SK-N-SH treated with all-trans-retinoic acid at 6 μM for 48 hours (cell line): ENCODE data around the gene DHRS13.

Source experiments
- ATAC-seq: fragments of 200-7000 bp; cut with Tn5 transposase; 3 replicates; pipeline ENCODE4 v1.9.1; 2020; ENCODE audit warnings: mild to moderate bottlenecking, moderate library complexity
- ARNTL ChIP-seq: fragments of 450-650 bp; formaldehyde crosslinking; IDR thresholded peaks from 2 replicates; pipeline ENCODE4 v1.5.0; 2020; ENCODE audit warnings: low read depth, mild to moderate bottlenecking, moderate library complexity, borderline replicate concordance
- BACH2 ChIP-seq: fragments of 250-450 bp; sonication (Bioruptor Pico); IDR thresholded peaks from 2 replicates; pipeline ENCODE4 v1.9.0; 2021; ENCODE audit warnings: mild to moderate bottlenecking, borderline replicate concordance
- CREB5 ChIP-seq: fragments of 250-450 bp; sonication (Bioruptor Pico); IDR thresholded peaks from 2 replicates; pipeline ENCODE4 v1.5.1; 2020; ENCODE audit warnings: low read depth, mild to moderate bottlenecking, moderate library complexity
- CSDC2 ChIP-seq: fragments of 250-450 bp; sonication (Bioruptor Pico); IDR thresholded peaks from 2 replicates; pipeline ENCODE4 v1.5.0; 2020; ENCODE audit warnings: mild to moderate bottlenecking, moderate library complexity
- CSRNP3 ChIP-seq: fragments of 250-450 bp; sonication (Bioruptor Pico); IDR thresholded peaks from 2 replicates; pipeline ENCODE4 v1.5.1; 2021; ENCODE audit warnings: mild to moderate bottlenecking, moderate library complexity
- GLIS3 ChIP-seq: fragments of 250-450 bp; sonication (Bioruptor Pico); IDR thresholded peaks from 2 replicates; pipeline ENCODE4 v1.5.0; 2020; ENCODE audit warnings: mild to moderate bottlenecking, moderate library complexity
- ISL1 ChIP-seq: fragments of 250-450 bp; sonication (Bioruptor Pico); IDR thresholded peaks from 2 replicates; pipeline ENCODE4 v2.1.2; 2022; ENCODE audit warnings: mild to moderate bottlenecking, moderate library complexity
- PATZ1 ChIP-seq: fragments of 250-450 bp; sonication (Bioruptor Pico); IDR thresholded peaks from 2 replicates; pipeline ENCODE4 v1.8.0; 2020; ENCODE audit warnings: mild to moderate bottlenecking, moderate library complexity, borderline replicate concordance
- POU6F1 ChIP-seq: fragments of 250-450 bp; sonication (Bioruptor Pico); IDR thresholded peaks from 2 replicates; pipeline ENCODE4 v1.8.0; 2021; ENCODE audit warnings: low read depth, mild to moderate bottlenecking, moderate library complexity, borderline replicate concordance
- RARB ChIP-seq: fragments of 250-450 bp; sonication (Bioruptor Pico); IDR thresholded peaks from 2 replicates; pipeline ENCODE4 v1.8.0; 2021; ENCODE audit warnings: mild to moderate bottlenecking, moderate library complexity
- TCF4 ChIP-seq: fragments of 250-450 bp; sonication (Bioruptor Pico); IDR thresholded peaks from 2 replicates; pipeline ENCODE4 v1.8.0; 2021; ENCODE audit warnings: mild to moderate bottlenecking, moderate library complexity, borderline replicate concordance
- TOX ChIP-seq: fragments of 250-450 bp; sonication (Bioruptor Pico); IDR thresholded peaks from 2 replicates; pipeline ENCODE4 v1.8.0; 2021; ENCODE audit warnings: mild to moderate bottlenecking, moderate library complexity, borderline replicate concordance
- ZC3H10 ChIP-seq: fragments of 250-450 bp; sonication (Bioruptor Pico); IDR thresholded peaks from 2 replicates; pipeline ENCODE4 v1.5.1; 2021; ENCODE audit warnings: mild to moderate bottlenecking, moderate library complexity
- ZFP30 ChIP-seq: fragments of 450-650 bp; formaldehyde crosslinking; IDR thresholded peaks from 2 replicates; pipeline ENCODE4 v1.5.0; 2022; ENCODE audit warnings: mild to moderate bottlenecking, moderate library complexity
- ZNF565 ChIP-seq: fragments of 450-650 bp; formaldehyde crosslinking; conservative IDR thresholded peaks from 2 replicates; pipeline ENCODE4 v1.5.0; 2020; ENCODE audit warnings: low read depth, mild to moderate bottlenecking, moderate library complexity
- ZNF70 ChIP-seq: fragments of 450-650 bp; formaldehyde crosslinking; IDR thresholded peaks from 2 replicates; pipeline ENCODE4 v1.5.0; 2020; ENCODE audit warnings: mild to moderate bottlenecking, moderate library complexity
- TF ChIP-seq, protein P1 (sequence below): fragments of 250-450 bp; sonication (Bioruptor Pico); IDR thresholded peaks from 2 replicates; pipeline ENCODE4 v1.5.0; 2020; ENCODE audit warnings: mild to moderate bottlenecking, moderate library complexity

The DHRS13 gene

DNA sequence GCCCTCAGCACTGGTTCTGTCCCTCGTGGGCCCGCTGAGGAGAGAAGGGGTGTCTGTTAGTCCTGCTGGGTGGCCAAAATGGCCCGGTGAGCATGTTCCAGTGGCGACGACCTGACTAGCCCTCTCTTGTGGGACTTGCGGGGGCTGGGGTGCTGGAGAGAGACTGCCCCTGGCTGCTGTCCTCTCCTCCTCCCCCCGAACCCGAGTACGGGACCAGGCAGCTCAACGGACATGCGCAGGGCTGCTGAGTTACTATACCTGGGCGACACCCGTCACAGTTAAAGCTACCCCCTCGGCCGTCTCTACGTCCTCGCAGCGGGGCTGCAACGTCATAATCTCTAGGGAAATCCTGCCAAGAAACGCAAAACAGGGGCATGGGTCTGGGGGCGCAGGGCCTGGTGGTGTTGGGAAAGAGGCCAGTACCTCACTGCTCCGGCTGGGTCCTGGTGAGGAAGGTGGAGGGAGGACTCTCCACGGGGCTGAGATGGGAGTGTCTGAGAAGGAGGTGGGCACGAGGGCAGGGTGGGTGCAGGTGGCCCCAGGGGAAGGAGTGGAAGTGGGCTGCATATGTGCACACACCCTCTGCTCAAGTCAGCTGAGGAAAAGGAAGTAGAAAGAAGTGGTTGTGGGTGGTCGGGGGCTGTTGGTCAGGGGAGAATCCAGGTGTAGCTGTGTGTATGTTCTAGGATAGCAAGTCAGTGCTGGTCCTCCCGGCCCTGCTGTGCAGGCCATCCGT is 18.7 kb downstream of the DHRS13 start:
- no peak for TF ChIP-seq ZNF70 (CRISPR knock-in tag)
- no peak for TF ChIP-seq PATZ1 (CRISPR knock-in tag)
- no peak for ATAC-seq

GRCh38 chr17:28882154-28882895 is 20.6 kb downstream of the DHRS13 start:
- no peak for ATAC-seq
- TF ChIP-seq ZNF565 (CRISPR knock-in tag) (no peak), ISL1 (CRISPR knock-in tag) (no peak), PATZ1 (CRISPR knock-in tag) (no peak), GLIS3 (no peak), ZNF70 (CRISPR knock-in tag) (no peak), ZC3H10 (CRISPR knock-in tag) (no peak), CSDC2 (CRISPR knock-in tag) (no peak), ARNTL (no peak), RARB (CRISPR knock-in tag) (no peak), CREB5 (CRISPR knock-in tag) (no peak), BACH2 (CRISPR knock-in tag) (no peak), TCF4 (CRISPR knock-in tag) (no peak), TOX (CRISPR knock-in tag) (no peak), POU6F1 (CRISPR knock-in tag) (no peak)
- TF ChIP-seq, protein P1, sequence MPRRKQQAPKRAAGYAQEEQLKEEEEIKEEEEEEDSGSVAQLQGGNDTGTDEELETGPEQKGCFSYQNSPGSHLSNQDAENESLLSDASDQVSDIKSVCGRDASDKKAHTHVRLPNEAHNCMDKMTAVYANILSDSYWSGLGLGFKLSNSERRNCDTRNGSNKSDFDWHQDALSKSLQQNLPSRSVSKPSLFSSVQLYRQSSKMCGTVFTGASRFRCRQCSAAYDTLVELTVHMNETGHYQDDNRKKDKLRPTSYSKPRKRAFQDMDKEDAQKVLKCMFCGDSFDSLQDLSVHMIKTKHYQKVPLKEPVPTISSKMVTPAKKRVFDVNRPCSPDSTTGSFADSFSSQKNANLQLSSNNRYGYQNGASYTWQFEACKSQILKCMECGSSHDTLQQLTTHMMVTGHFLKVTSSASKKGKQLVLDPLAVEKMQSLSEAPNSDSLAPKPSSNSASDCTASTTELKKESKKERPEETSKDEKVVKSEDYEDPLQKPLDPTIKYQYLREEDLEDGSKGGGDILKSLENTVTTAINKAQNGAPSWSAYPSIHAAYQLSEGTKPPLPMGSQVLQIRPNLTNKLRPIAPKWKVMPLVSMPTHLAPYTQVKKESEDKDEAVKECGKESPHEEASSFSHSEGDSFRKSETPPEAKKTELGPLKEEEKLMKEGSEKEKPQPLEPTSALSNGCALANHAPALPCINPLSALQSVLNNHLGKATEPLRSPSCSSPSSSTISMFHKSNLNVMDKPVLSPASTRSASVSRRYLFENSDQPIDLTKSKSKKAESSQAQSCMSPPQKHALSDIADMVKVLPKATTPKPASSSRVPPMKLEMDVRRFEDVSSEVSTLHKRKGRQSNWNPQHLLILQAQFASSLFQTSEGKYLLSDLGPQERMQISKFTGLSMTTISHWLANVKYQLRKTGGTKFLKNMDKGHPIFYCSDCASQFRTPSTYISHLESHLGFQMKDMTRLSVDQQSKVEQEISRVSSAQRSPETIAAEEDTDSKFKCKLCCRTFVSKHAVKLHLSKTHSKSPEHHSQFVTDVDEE (CRISPR knock-in tag), result no peak

DNA sequence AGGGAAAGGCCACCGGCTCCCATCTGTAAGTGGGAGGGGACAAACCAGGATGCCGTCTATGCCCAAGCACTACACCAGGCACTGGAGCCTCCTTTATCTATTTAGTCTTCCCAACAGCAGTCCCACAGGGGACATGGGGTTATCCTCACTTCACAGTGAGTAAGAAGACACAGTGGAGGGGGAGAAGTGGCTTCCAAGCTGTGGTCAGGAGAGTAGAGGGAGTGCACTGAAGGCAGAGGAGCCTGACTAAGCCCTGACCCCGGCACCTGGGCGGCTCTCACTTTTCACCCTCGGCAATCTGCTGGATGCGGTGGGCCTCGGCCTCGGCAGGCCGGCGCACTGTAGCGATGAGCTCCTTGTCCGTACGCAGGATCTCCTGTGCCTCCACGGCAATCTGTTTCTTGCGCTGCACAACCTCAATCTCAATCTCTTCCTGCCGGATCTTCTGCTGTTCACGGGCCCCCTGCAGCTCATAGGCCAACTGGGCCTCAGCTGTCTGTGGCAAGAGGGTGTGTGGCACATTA is 21.3 kb downstream of the DHRS13 start:
- TF ChIP-seq RARB (CRISPR knock-in tag), result no peak
- no peak for ATAC-seq

GRCh38 chr17:28880572-28880945 is 22.3 kb downstream of the DHRS13 start:
- no peak for ATAC-seq
- TF ChIP-seq PATZ1 (CRISPR knock-in tag), result no peak
- no peak for TF ChIP-seq CSRNP3
- TF ChIP-seq ZNF565 (CRISPR knock-in tag), result no peak
- TF ChIP-seq, protein P1 (CRISPR knock-in tag), result no peak
- TF ChIP-seq CSDC2 (CRISPR knock-in tag), result no peak
- no peak for TF ChIP-seq ZFP30 (CRISPR knock-in tag)
